GM12878 (cell line): ENCODE results near the gene PLK1. TPM values are rescaled to one million over a fixed set of nuclear protein-coding genes. Genes with fewer than 3 reads are reported as not detected.

Source experiments
- ATAC-seq: fragments of 200-7000 bp; cut with Tn5 transposase; 3 replicates; pipeline ENCODE4 v1.9.1; 2020; ENCODE audit warnings: mild to moderate bottlenecking, moderate library complexity
- BruUV-seq: library from RNA; stranded (reverse); fragments of 400-500 nt; replicated peaks from 2 replicates; lab custom pipeline; 2021; lab: Mats Ljungman, UMichigan
- CTCF ChIA-PET: fragments of 300-600 bp; sonication (Branson Sonifier 250); formaldehyde crosslinking; extraction: SDS; loops from one replicate; lab custom pipeline; 2021; ENCODE audit warnings: inconsistent platforms; lab: Yijun Ruan, JAX
- POLR2A ChIA-PET: fragments of 350-600 bp; formaldehyde crosslinking; extraction: SDS; loops from one replicate; lab custom pipeline; 2021; ENCODE audit warnings: inconsistent platforms; lab: Charles Lee
- RAD21 ChIA-PET: fragments of 300-600 bp; sonication (Branson Sonifier 250); formaldehyde crosslinking; loops from one replicate; lab custom pipeline; 2023; ENCODE audit warnings: antibody characterized with exemption; ENCODE audit not compliant: unreplicated experiment; lab: Charles Lee
- SMC1A ChIA-PET: fragments of 300-600 bp; sonication (Branson Sonifier 250); formaldehyde crosslinking; loops from one replicate; lab custom pipeline; 2023; ENCODE audit not compliant: unreplicated experiment, uncharacterized antibody; lab: Charles Lee
- DNase-seq: peaks from one replicate; pipeline ENCODE4 v3.0.0-alpha.2; 2011; ENCODE audit warnings: low read depth, low spot score
- FAIRE-seq: peaks from 3 replicates; lab custom pipeline; 2011; peaks lifted over from hg19 to GRCh38; lab: Jason Lieb, UNC
- H2AFZ ChIP-seq: 2 replicates; pipeline ENCODE4 v1.6.0; 2011; ENCODE audit warnings: low read depth, low read length, control low read depth; ENCODE audit not compliant: control insufficient read depth
- H3K27ac ChIP-seq: 2 replicates; pipeline ENCODE4 v1.5.1; 2011; ENCODE audit warnings: control low read depth; ENCODE audit not compliant: control insufficient read depth, insufficient read depth
- H3K27me3 ChIP-seq, 2 experiments: replicated peaks in 1 of 2; 2 replicates each; pipeline versions ENCODE4 v1.6.0 to v1.6.1; 2011; ENCODE audit warnings: low read length in 1 of 2; ENCODE audit not compliant: control insufficient read depth in 2 of 2, insufficient read depth in 2 of 2
- H3K36me3 ChIP-seq, 2 experiments: 2 replicates each; pipeline ENCODE4 v1.5.1; 2011; ENCODE audit warnings: low read length in 1 of 2; ENCODE audit not compliant: control insufficient read depth in 2 of 2, insufficient read depth in 2 of 2
- H3K4me1 ChIP-seq: 2 replicates; pipeline ENCODE4 v1.6.1; 2011; ENCODE audit warnings: mild to moderate bottlenecking, low read length, moderate library complexity, mixed read lengths; ENCODE audit not compliant: control insufficient read depth, insufficient read depth
- H3K4me2 ChIP-seq: 2 replicates; pipeline ENCODE4 v1.6.0; 2011; ENCODE audit warnings: control low read depth; ENCODE audit not compliant: control insufficient read depth, insufficient read depth
- H3K4me3 ChIP-seq: fragments of 200-600 bp; sonication (generic); 2 replicates; pipeline ENCODE4 v1.5.1; 2016
- H3K79me2 ChIP-seq: 2 replicates; pipeline ENCODE4 v1.6.0; 2011; ENCODE audit warnings: low read length; ENCODE audit not compliant: control insufficient read depth, insufficient read depth
- H3K9ac ChIP-seq: 2 replicates; pipeline ENCODE4 v1.8.0; 2011; ENCODE audit warnings: low read length, control low read depth, mixed read lengths; ENCODE audit not compliant: control insufficient read depth, insufficient read depth
- H3K9me3 ChIP-seq: replicated peaks from 3 replicates; pipeline ENCODE4 v1.5.1; 2011; ENCODE audit warnings: mild to moderate bottlenecking, low read length; ENCODE audit not compliant: control insufficient read depth, insufficient read depth
- H4K20me1 ChIP-seq: 2 replicates; pipeline ENCODE4 v1.6.0; 2011; ENCODE audit not compliant: control insufficient read depth, insufficient read depth
- ASH2L ChIP-seq: fragments of 300-600, 200-600 bp; sonication (generic); IDR thresholded peaks from 2 replicates; pipeline ENCODE4 v1.6.1; 2017; ENCODE audit warnings: low read depth, mild to moderate bottlenecking, borderline replicate concordance
- CBFB ChIP-seq: IDR thresholded peaks from 2 replicates; pipeline ENCODE4 v1.6.1; 2016; ENCODE audit warnings: antibody characterized with exemption, low read depth
- CEBPB ChIP-seq, 2 experiments: fragments of 150-350 bp in 1 of 2; IDR thresholded peaks; 2 replicates each; pipeline ENCODE4 v1.6.1; 2012 to 2014; ENCODE audit warnings: low read depth in 2 of 2, low read length in 2 of 2, borderline replicate concordance in 1 of 2, inconsistent platforms in 1 of 2
- CREB1 ChIP-seq: IDR thresholded peaks from 2 replicates; pipeline ENCODE4 v1.6.1; 2012; ENCODE audit warnings: low read depth, mild to moderate bottlenecking, inconsistent platforms
- ESRRA ChIP-seq: IDR thresholded peaks from 2 replicates; pipeline ENCODE4 v1.6.1; 2012; ENCODE audit warnings: mild to moderate bottlenecking, low read length, improper control_type of control experiment
- FOXK2 ChIP-seq: fragments of 450-650 bp; IDR thresholded peaks from 2 replicates; pipeline ENCODE4 v1.6.1; 2017; ENCODE audit warnings: mild to moderate bottlenecking, moderate library complexity
- FOXM1 ChIP-seq: IDR thresholded peaks from 2 replicates; pipeline ENCODE4 v1.6.1; 2012; ENCODE audit warnings: low read depth, mild to moderate bottlenecking, inconsistent platforms, low read length, moderate library complexity
- JUND ChIP-seq: IDR thresholded peaks from 2 replicates; pipeline ENCODE4 v1.6.1; 2012; ENCODE audit warnings: low read depth, mild to moderate bottlenecking, low read length, improper control_type of control experiment, moderate library complexity
- MTA3 ChIP-seq: IDR thresholded peaks from 2 replicates; pipeline ENCODE4 v1.6.1; 2012; ENCODE audit warnings: low read length, inconsistent platforms, borderline replicate concordance
- NFIC ChIP-seq: IDR thresholded peaks from 2 replicates; pipeline ENCODE4 v1.6.1; 2012; ENCODE audit warnings: low read depth, mild to moderate bottlenecking, inconsistent platforms, low read length, moderate library complexity
- NFYA ChIP-seq: IDR thresholded peaks from 2 replicates; pipeline ENCODE4 v1.6.1; 2011; ENCODE audit warnings: low read depth, mild to moderate bottlenecking, low read length, improper control_type of control experiment, borderline replicate concordance
- NR2F1 ChIP-seq: fragments of 450-650 bp; conservative IDR thresholded peaks from 2 replicates; pipeline ENCODE4 v1.6.1; 2017; ENCODE audit warnings: mild to moderate bottlenecking
- RAD51 ChIP-seq: fragments of 450-650 bp; IDR thresholded peaks from 2 replicates; pipeline ENCODE4 v1.6.1; 2016; ENCODE audit warnings: moderate library complexity, mild to moderate bottlenecking, inconsistent platforms
- RBBP5 ChIP-seq: fragments of 200-600 bp; sonication (generic); conservative IDR thresholded peaks from 2 replicates; pipeline ENCODE4 v1.6.1; 2016
- SIN3A ChIP-seq: IDR thresholded peaks from 2 replicates; pipeline ENCODE4 v1.6.1; 2012; ENCODE audit warnings: low read depth, low read length, improper control_type of control experiment
- YY1 ChIP-seq: IDR thresholded peaks from 2 replicates; pipeline ENCODE4 v1.6.1; 2011; ENCODE audit warnings: low read depth, mild to moderate bottlenecking, low read length
- WGBS: methylation state at CpG from one replicate; pipeline ENCODE4 v1.1.6; 2016; ENCODE audit warnings: low lambda C conversion rate; ENCODE audit not compliant: insufficient replicate concordance, insufficient coverage; ENCODE audit errors: missing lambda C conversion rate; 5-methylcytosine and 5-hydroxymethylcytosine counted together
- in situ Hi-C: fragments of 300-500 bp; cut with MboI; formaldehyde crosslinking; loops from 9 replicates; pipeline ENCODE4 v1.14.3; 2018; ENCODE audit warnings: mixed read lengths
- intact Hi-C: fragments of 100-400 bp; cut with micrococcal nuclease; formaldehyde crosslinking; loops from one replicate; pipeline ENCODE4 v1.14.2; 2022; ENCODE audit not compliant: unreplicated experiment
- polyA plus RNA-seq, 11 experiments: library from polyadenylated mRNA; depleted of rRNA in 4 of 11; unstranded in 6 of 11; stranded (reverse) in 5 of 11; fragments of >200 nt; fragmentation: Nextera tagmentation in 4 of 11; fragmentation: Illumina TruSeq in 1 of 11; extraction: Ambion mirVana in 4 of 11; extraction: Trizol in 1 of 11; gene quantifications; 1 replicate in 1 of 11; 2 replicates in 10 of 11; pipeline versions ENCODE4 v1.2.1 to v1.2.3, GENCODE V29; 2011 to 2016; ENCODE audit warnings: inconsistent platforms in 2 of 11, missing spikeins in 2 of 11, low read depth in 1 of 11
- total RNA-seq, 4 experiments: library from RNA; depleted of rRNA in 3 of 4; stranded (reverse); fragments of >200 nt in 3 of 4; fragmentation: Illumina TruSeq in 1 of 4; extraction: Trizol in 1 of 4; gene quantifications; 2 replicates each; pipeline versions ENCODE4 v1.2.1 to v1.2.3, GENCODE V29; 2013 to 2021
- TF ChIP-seq, protein P1 (sequence below): fragments of 450-650 bp; IDR thresholded peaks from 2 replicates; pipeline ENCODE4 v1.6.1; 2014; ENCODE audit warnings: mild to moderate bottlenecking
- TF ChIP-seq, protein P2 (sequence below): fragments of 450-650 bp; formaldehyde crosslinking; IDR thresholded peaks from 2 replicates; pipeline ENCODE4 v1.4.0; 2020; ENCODE audit warnings: mild to moderate bottlenecking, moderate library complexity

Gene PLK1
- total and polyA plus RNA-seq, 10 of the 15 experiments (the other 5 are each of a cell fraction or from before 2014, with no cell fraction given) = 11.3 to 191 (median 84.5) TPM

DNA sequence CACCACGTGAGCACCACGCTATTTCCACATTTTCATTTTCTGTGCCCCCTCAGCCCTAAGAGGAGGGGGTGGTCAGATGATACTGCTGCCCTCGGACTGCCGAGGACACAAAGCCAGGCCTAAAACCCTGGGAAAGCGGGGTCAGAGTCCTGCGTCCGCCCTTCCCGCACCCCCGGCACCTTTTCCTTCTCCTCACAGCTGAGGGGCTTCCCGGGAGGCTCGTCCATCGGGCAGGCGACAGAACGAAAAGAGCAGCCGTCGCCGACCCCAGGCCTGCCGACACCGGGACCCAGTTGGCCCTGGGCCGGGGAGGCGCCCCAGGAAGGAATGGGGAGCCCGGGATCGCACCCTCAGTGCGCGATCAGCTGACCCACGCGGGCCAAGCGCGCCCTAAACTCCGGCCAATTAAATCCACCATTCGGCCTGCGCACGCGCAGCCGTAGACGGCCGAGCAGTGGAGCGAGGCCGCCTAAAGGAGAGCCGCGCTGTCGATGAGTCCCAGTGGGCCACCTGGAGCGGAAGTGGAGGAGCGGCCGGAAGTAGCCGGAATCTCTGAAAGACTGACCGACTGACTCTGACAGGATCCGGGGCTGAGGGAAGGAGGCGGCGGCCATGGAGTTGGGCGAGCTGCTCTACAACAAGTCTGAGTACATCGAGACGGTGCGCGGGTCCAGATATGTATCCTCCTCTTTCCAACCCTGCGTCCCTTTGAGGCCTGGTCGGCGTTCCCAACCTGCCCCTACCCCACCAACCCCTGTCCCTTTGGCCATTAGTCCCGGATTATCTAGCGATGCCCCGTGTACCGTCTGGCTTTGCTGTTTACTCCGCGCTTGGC, 37.5 kb upstream of the PLK1 start, which contains the start of the genes DCTN5 and PALB2:
Gene DCTN5 (plus strand): TSS at position 536 of the 835 bp plus-strand sequence. CDS start 77 bp downstream, at position 613.
Gene PALB2 (minus strand): TSS at position 380 of the 835 bp plus-strand sequence. CDS start 153 bp downstream, at position 227.
- no peaks in the 10 kb centered on the region for H4K20me1 ChIP-seq
- H3K36me3 ChIP-seq = peaks cover 0 to 12% of the 10 kb centered on the region in 2 experiments; a peak in 2 of 4 replicates
- H3K4me3 ChIP-seq = peak within 1 kb of the TSS; percentile 92
- FAIRE-seq (peak; percentile 94), DNase-seq (peak; percentile 83), ATAC-seq (peak; percentile 96)
- peaks cover 43% of the 10 kb centered on the region for H3K79me2 ChIP-seq
- ChIA-PET POLR2A (interaction anchor here (0.6 to 1.3 kb wide), 3 partner anchors 36 to 50 kb away, joined by 3 to 7 read pairs (median 4); partner anchors contain the start of gene PLK1), RAD21 (interaction anchor here (1.1 to 1.2 kb wide), 2 partner anchors 11 to 12 kb away, joined by 3 read pairs; no protein-coding TSS in a partner anchor), SMC1A (interaction anchor here (0.8 to 1.6 kb wide), 6 partner anchors 11 to 39 kb away, joined by 3 read pairs; partner anchors contain the start of gene PLK1), CTCF (interaction anchor here (0.5 to 1.2 kb wide), 4 partner anchors 22 to 374 kb away, joined by 3 read pairs; no protein-coding TSS in a partner anchor)
- BruUV-seq = no TSS peak
- in situ Hi-C loops = no loop called here
- H3K4me1 ChIP-seq = peaks cover 3% of the 10 kb centered on the region; the same call in 1 of the 2 replicates
- H3K9ac ChIP-seq = peak within 1 kb of the TSS; percentile 89
- WGBS = 1% methylated on average over 56 of the region's 64 CpGs
- H2AFZ ChIP-seq = peak within 1 kb of the TSS; percentile 85
- H3K27ac ChIP-seq = peak within 1 kb of the TSS; percentile 84
- H3K9me3 ChIP-seq = no peaks in the 10 kb centered on the region
- intact Hi-C loops = loop anchor here (1.0 to 10.0 kb wide), 3 partner anchors 36 to 894 kb away; partner anchors contain the start of genes EARS2, PLK1, RBBP6 and UBFD1
- H3K27me3 ChIP-seq = no peaks in the 10 kb centered on the region
- H3K4me2 ChIP-seq = peak within 1 kb of the TSS; percentile 92
- TF ChIP-seq CEBPB (IDR thresholded peaks at IDR 0.05; ENCODE audit: borderline replicate concordance in 1 of 2, low read depth in 2 of 2, low read length in 2 of 2) = no peak
- peak; percentile 93 for TF ChIP-seq RAD51
- peak; percentile 65; the same call in 1 of the 2 replicates for TF ChIP-seq ASH2L
- no peak for TF ChIP-seq FOXM1
- TF ChIP-seq, protein P1, sequence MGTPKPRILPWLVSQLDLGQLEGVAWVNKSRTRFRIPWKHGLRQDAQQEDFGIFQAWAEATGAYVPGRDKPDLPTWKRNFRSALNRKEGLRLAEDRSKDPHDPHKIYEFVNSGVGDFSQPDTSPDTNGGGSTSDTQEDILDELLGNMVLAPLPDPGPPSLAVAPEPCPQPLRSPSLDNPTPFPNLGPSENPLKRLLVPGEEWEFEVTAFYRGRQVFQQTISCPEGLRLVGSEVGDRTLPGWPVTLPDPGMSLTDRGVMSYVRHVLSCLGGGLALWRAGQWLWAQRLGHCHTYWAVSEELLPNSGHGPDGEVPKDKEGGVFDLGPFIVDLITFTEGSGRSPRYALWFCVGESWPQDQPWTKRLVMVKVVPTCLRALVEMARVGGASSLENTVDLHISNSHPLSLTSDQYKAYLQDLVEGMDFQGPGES = peak; percentile 67; the same call in 1 of the 2 replicates
- TF ChIP-seq NR2F1 = peak; percentile 58; the same call in 1 of the 2 replicates
- no peak for TF ChIP-seq NFYA
- TF ChIP-seq FOXK2 = peak; percentile 78
- TF ChIP-seq, protein P2, sequence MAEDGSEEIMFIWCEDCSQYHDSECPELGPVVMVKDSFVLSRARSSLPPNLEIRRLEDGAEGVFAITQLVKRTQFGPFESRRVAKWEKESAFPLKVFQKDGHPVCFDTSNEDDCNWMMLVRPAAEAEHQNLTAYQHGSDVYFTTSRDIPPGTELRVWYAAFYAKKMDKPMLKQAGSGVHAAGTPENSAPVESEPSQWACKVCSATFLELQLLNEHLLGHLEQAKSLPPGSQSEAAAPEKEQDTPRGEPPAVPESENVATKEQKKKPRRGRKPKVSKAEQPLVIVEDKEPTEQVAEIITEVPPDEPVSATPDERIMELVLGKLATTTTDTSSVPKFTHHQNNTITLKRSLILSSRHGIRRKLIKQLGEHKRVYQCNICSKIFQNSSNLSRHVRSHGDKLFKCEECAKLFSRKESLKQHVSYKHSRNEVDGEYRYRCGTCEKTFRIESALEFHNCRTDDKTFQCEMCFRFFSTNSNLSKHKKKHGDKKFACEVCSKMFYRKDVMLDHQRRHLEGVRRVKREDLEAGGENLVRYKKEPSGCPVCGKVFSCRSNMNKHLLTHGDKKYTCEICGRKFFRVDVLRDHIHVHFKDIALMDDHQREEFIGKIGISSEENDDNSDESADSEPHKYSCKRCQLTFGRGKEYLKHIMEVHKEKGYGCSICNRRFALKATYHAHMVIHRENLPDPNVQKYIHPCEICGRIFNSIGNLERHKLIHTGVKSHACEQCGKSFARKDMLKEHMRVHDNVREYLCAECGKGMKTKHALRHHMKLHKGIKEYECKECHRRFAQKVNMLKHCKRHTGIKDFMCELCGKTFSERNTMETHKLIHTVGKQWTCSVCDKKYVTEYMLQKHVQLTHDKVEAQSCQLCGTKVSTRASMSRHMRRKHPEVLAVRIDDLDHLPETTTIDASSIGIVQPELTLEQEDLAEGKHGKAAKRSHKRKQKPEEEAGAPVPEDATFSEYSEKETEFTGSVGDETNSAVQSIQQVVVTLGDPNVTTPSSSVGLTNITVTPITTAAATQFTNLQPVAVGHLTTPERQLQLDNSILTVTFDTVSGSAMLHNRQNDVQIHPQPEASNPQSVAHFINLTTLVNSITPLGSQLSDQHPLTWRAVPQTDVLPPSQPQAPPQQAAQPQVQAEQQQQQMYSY (CRISPR knock-in tag) = no peak
- TF ChIP-seq RBBP5 = no peak
- peak; percentile 93 for TF ChIP-seq YY1
- no peak for TF ChIP-seq JUND
- TF ChIP-seq CBFB = peak; percentile 60; the same call in 1 of the 2 replicates
- TF ChIP-seq NFIC = no peak; the same call in 1 of the 2 replicates
- peak; percentile 97 for TF ChIP-seq SIN3A
- peak; percentile 69; the same call in 1 of the 2 replicates for TF ChIP-seq ESRRA
- TF ChIP-seq CREB1 = peak; percentile 78
- TF ChIP-seq MTA3 = no peak
